Activated naive CD4-positive, alpha-beta T cell treated with anti-CD3 and anti-CD28 coated beads, Interleukin-2, amount 10 ng/mL, durations not matched to agents 7 days and 5 days (primary cell): Measurements from ENCODE around the gene DGKD.

Experiments
- CTCF ChIA-PET: fragments of 350-600 bp; sonication (Branson Sonifier 250); formaldehyde crosslinking; loops from one replicate; lab custom pipeline; 2021; ENCODE audit warnings: antibody characterized with exemption; lab: Charles Lee
- DNase-seq: peaks from one replicate; pipeline ENCODE4 v3.0.0-alpha.2; 2020
- H3K27ac Mint-ChIP-seq: one replicate; pipeline ENCODE4 v1.8.0; 2021; ENCODE audit warnings: mild to moderate bottlenecking, moderate library complexity, mixed read lengths
- H3K27me3 Mint-ChIP-seq: one replicate; pipeline ENCODE4 v1.8.0; 2021; ENCODE audit warnings: mild to moderate bottlenecking, mixed read lengths
- H3K36me3 Mint-ChIP-seq: one replicate; pipeline ENCODE4 v1.8.0; 2021; ENCODE audit warnings: mixed read lengths
- H3K4me1 Mint-ChIP-seq: one replicate; pipeline ENCODE4 v1.8.0; 2021; ENCODE audit warnings: mixed read lengths
- H3K4me3 Mint-ChIP-seq: one replicate; pipeline ENCODE4 v1.8.0; 2021; ENCODE audit warnings: mild to moderate bottlenecking, moderate library complexity, mixed read lengths
- H3K9me3 Mint-ChIP-seq: one replicate; pipeline ENCODE4 v1.8.0; 2021; ENCODE audit warnings: mixed read lengths

The DGKD gene

GRCh38 chr2:233499928-233500327, 145.6 kb downstream of the DGKD start:
- H3K4me3 Mint-ChIP-seq: no peak overlapping the region
- H3K36me3 Mint-ChIP-seq: peaks cover 28% of the 10 kb centered on the region
- CTCF ChIA-PET: no interaction called here

GRCh38 chr2:233501198-233502076, 147.1 kb downstream of the DGKD start:
- no peak for DNase-seq
- H3K27me3 Mint-ChIP-seq: no peaks in the 10 kb centered on the region
- no peak overlapping the region for H3K27ac Mint-ChIP-seq
- CTCF ChIA-PET: no interaction called here
- peaks cover 27% of the 10 kb centered on the region for H3K9me3 Mint-ChIP-seq
- H3K4me1 Mint-ChIP-seq: peaks cover 14% of the 10 kb centered on the region
- H3K36me3 Mint-ChIP-seq: peaks cover 32% of the 10 kb centered on the region
- no peak overlapping the region for H3K4me3 Mint-ChIP-seq

More at GRCh38 chr2:233499928-233500327, 145.6 kb downstream of the DGKD start:
- H3K27me3 Mint-ChIP-seq: no peaks in the 10 kb centered on the region
- peaks cover 27% of the 10 kb centered on the region for H3K9me3 Mint-ChIP-seq
- H3K4me1 Mint-ChIP-seq: peaks cover 14% of the 10 kb centered on the region
- no peak overlapping the region for H3K27ac Mint-ChIP-seq
- DNase-seq: no peak

GRCh38 chr2:233503481-233503880, 149.2 kb downstream of the DGKD start:
- peaks cover 33% of the 10 kb centered on the region for H3K36me3 Mint-ChIP-seq
- H3K4me3 Mint-ChIP-seq: no peak overlapping the region
- DNase-seq: no peak

GRCh38 chr2:233503947-233504637, 149.8 kb downstream of the DGKD start:
- no peaks in the 10 kb centered on the region for H3K27me3 Mint-ChIP-seq

More at GRCh38 chr2:233503481-233503880, 149.2 kb downstream of the DGKD start:
- CTCF ChIA-PET: interaction anchor here (0.6 kb wide), 2 partner anchors 14 to 208 kb away, joined by 3 to 8 read pairs; no protein-coding TSS in a partner anchor
- H3K27ac Mint-ChIP-seq: no peak overlapping the region
- no peaks in the 10 kb centered on the region for H3K27me3 Mint-ChIP-seq
- peaks cover 27% of the 10 kb centered on the region for H3K9me3 Mint-ChIP-seq
- H3K4me1 Mint-ChIP-seq: peaks cover 9% of the 10 kb centered on the region

GRCh38 chr2:233513953-233514655, 159.8 kb downstream of the DGKD start:
- DNase-seq: no peak
- H3K27me3 Mint-ChIP-seq: no peaks in the 10 kb centered on the region
- peaks cover under 1% of the 10 kb centered on the region for H3K36me3 Mint-ChIP-seq
- H3K9me3 Mint-ChIP-seq: no peaks in the 10 kb centered on the region
- no peaks in the 10 kb centered on the region for H3K4me1 Mint-ChIP-seq
- CTCF ChIA-PET: no interaction called here
- no peak overlapping the region for H3K4me3 Mint-ChIP-seq
- no peak overlapping the region for H3K27ac Mint-ChIP-seq

More at GRCh38 chr2:233503947-233504637, 149.8 kb downstream of the DGKD start:
- Mint-ChIP-seq H3K9me3 (peaks cover 27% of the 10 kb centered on the region), H3K36me3 (peaks cover 33% of the 10 kb centered on the region), H3K4me1 (peaks cover 9% of the 10 kb centered on the region), H3K4me3 (no peak overlapping the region), H3K27ac (no peak overlapping the region)
- CTCF ChIA-PET: interaction anchor here (0.6 kb wide), 1 partner anchor 14 kb away, joined by 8 read pairs; no protein-coding TSS in a partner anchor
- DNase-seq: no peak

GRCh38 chr2:233519787-233520611, 165.7 kb downstream of the DGKD start:
- Mint-ChIP-seq H3K4me3 (no peak overlapping the region), H3K9me3 (no peaks in the 10 kb centered on the region)
- CTCF ChIA-PET: no interaction called here

More at GRCh38 chr2:233519787-233520611, 165.7 kb downstream of the DGKD start:
- no peak overlapping the region for H3K27ac Mint-ChIP-seq
- peaks cover 5% of the 10 kb centered on the region for H3K36me3 Mint-ChIP-seq
- H3K4me1 Mint-ChIP-seq: no peaks in the 10 kb centered on the region
- no peaks in the 10 kb centered on the region for H3K27me3 Mint-ChIP-seq
- no peak for DNase-seq
